NCI-H2171 (cell line): ENCODE measurements around the gene LARP1.

Source experiments
- DNase-seq: peaks from one replicate; lab custom pipeline; 2025; lab: John Stamatoyannopoulos, UW

LARP1 gene

GRCh38 chr5:154858972-154859871 is 104.0 kb downstream of the LARP1 start:
- DNase-seq: no peak

- DNase-seq: no peak
Observed at GRCh38 chr5:154860123-154860522, 104.9 kb downstream of the LARP1 start.

- no peak for DNase-seq
Observed at GRCh38 chr5:154860765-154861164, 105.6 kb downstream of the LARP1 start.

GRCh38 chr5:154861946-154862345 is 106.8 kb downstream of the LARP1 start:
- no peak for DNase-seq

DNA sequence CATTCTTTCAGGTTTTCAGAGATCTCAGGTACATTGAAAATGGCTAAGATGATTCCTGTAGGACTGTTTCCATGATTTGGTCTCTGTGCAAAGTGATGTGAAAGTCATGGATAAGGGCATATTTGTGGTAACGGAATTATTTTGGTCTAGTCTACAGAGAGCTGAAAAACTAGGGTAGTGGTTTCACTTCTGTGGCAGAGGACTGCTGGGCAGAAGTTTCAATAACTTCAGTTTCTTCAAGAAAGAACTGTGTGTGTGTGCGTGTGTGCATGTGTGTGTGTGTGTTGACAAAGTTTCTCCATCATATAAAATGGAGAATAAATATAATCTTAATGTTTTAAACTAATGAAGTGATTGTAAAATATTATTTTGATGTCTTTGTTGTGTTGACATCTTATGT is 107.6 kb downstream of the LARP1 start:
- DNase-seq: no peak

GRCh38 chr5:154863291-154864080 is 108.3 kb downstream of the LARP1 start:
- no peak for DNase-seq

- no peak for DNase-seq
Observed at GRCh38 chr5:154865466-154866184, 110.4 kb downstream of the LARP1 start.

GRCh38 chr5:154866841-154867240 is 111.7 kb downstream of the LARP1 start:
- DNase-seq: no peak
